Activated CD4-positive, alpha-beta T cell treated with anti-CD3 and anti-CD28 coated beads, Interleukin-10, Interleukin-2, amounts not matched to agents 100 ng/mL and 50 ng/mL, durations not matched to agents 16 hours and 8 hours (primary cell): ENCODE measurements around the gene ASIC2.

Experiments used
- DNase-seq: peaks from one replicate; pipeline ENCODE4 v3.0.0-alpha.2; 2020

ASIC2 gene

GRCh38 chr17:33151565-33151964 lies 141.5 kb downstream of the ASIC2 start:
- no peak for DNase-seq

- no peak for DNase-seq
Observed at GRCh38 chr17:33145941-33146340, 147.2 kb downstream of the ASIC2 start.

GRCh38 chr17:33144837-33145236 lies 148.3 kb downstream of the ASIC2 start:
- DNase-seq, result no peak

GRCh38 chr17:33142705-33143299 lies 150.3 kb downstream of the ASIC2 start:
- peak; percentile 3 for DNase-seq

- DNase-seq, result no peak
Observed at GRCh38 chr17:33140413-33141099, 152.5 kb downstream of the ASIC2 start.

- DNase-seq, result no peak
Observed at GRCh38 chr17:33138627-33139026, 154.5 kb downstream of the ASIC2 start.

GRCh38 chr17:33137426-33137825 lies 155.7 kb downstream of the ASIC2 start:
- DNase-seq, result no peak

- DNase-seq, result no peak
Observed at GRCh38 chr17:33135691-33136090, 157.4 kb downstream of the ASIC2 start.

GRCh38 chr17:33131620-33132019 lies 161.5 kb downstream of the ASIC2 start:
- no peak for DNase-seq

- no peak for DNase-seq
Observed at GRCh38 chr17:33127706-33128105, 165.4 kb downstream of the ASIC2 start.

GRCh38 chr17:33126086-33126485 lies 167.0 kb downstream of the ASIC2 start:
- DNase-seq, result no peak

- DNase-seq, result no peak
Observed at GRCh38 chr17:33125552-33125950, 167.5 kb downstream of the ASIC2 start.

- DNase-seq, result no peak
Observed at GRCh38 chr17:33124871-33125551, 168.1 kb downstream of the ASIC2 start.

- DNase-seq, result no peak
Observed at GRCh38 chr17:33124185-33124584, 168.9 kb downstream of the ASIC2 start.

GRCh38 chr17:33121756-33122155 lies 171.3 kb downstream of the ASIC2 start:
- no peak for DNase-seq

- DNase-seq, result no peak
Observed at GRCh38 chr17:33121272-33121671, 171.8 kb downstream of the ASIC2 start.

- no peak for DNase-seq
Observed at GRCh38 chr17:33120103-33120502, 173.0 kb downstream of the ASIC2 start.

GRCh38 chr17:33118391-33119075 lies 174.6 kb downstream of the ASIC2 start:
- DNase-seq, result no peak

GRCh38 chr17:33116021-33116551 lies 177.0 kb downstream of the ASIC2 start:
- DNase-seq, result no peak

GRCh38 chr17:33115366-33115765 lies 177.7 kb downstream of the ASIC2 start:
- no peak for DNase-seq

- DNase-seq, result no peak
Observed at GRCh38 chr17:33113991-33114370, 179.1 kb downstream of the ASIC2 start.

GRCh38 chr17:33113276-33113990 lies 179.7 kb downstream of the ASIC2 start:
- DNase-seq, result no peak

- DNase-seq, result no peak
Observed at GRCh38 chr17:33112763-33113162, 180.3 kb downstream of the ASIC2 start.
